HG02798 (cell line): Measurements from ENCODE around the gene STX3.
"Not testable (repeated sequence)": the region's sequence is repeated elsewhere in the genome, so short reads cannot be mapped to it uniquely, and the experiment has no call there.

Source experiments
- ATAC-seq: cut with Tn5 transposase; IDR thresholded peaks from one replicate; pipeline ENCODE4 v1.9.1; 2021; ENCODE audit warnings: mild to moderate bottlenecking; ENCODE audit not compliant: unreplicated experiment, poor library complexity

STX3 gene

DNA sequence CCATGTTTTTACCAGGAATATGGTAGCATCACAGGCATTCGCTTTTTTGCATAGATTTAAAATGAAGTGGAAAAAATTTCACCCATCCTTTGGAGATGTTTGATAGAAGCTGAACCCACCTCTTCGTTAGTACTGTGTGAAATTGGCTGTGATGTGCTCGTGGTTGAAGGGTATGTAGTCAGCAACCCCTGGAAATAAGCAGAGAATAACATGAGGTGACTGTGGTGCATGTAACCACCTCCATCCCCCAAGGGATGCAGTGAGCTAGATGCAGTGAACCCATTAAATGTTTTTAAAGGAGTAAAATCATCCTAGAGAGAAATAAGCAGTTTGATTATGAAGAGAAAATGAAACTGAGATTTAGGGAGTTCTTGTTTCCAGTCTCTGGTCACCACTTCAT, 74.2 kb downstream of the STX3 start:
- no peak for ATAC-seq

DNA sequence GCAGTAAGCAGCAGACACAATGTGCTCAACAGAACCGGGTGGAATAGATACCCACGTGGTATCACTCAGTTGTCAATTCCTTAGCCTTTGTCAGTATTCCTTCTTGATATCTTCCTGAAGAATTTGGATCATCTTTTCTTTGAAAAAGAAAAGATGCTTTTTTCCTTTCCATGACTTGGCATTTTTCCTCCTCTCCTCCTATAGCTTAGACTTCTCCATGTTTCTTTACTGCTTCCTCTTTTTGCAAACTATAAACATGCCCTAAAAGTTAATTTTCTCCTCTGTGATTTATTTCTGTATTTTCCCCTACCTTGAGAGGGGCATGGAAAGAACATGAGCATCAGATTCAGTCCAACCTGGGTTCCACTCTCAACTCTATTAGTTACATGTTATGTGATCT, 78.4 kb downstream of the STX3 start:
- no peak for ATAC-seq

DNA sequence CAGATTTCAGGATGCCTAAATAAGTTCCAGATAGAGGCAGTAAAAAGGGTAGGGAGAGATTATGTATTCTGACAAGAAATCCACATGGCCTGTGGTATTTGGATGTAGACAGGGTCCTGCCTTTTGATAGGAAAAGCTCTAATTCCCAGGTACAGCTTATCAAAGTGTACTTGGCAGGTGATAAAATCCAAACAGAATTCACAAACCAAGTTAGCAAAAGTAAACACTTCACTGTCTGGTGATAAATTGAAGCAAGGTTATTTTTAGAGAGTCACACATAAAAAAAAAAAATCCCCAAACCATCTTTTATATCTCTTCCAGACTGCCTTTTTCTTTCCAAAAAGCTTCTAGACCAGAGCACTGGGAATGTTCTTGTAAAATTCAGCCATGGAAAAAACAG, 84.4 kb downstream of the STX3 start:
- no peak for ATAC-seq

DNA sequence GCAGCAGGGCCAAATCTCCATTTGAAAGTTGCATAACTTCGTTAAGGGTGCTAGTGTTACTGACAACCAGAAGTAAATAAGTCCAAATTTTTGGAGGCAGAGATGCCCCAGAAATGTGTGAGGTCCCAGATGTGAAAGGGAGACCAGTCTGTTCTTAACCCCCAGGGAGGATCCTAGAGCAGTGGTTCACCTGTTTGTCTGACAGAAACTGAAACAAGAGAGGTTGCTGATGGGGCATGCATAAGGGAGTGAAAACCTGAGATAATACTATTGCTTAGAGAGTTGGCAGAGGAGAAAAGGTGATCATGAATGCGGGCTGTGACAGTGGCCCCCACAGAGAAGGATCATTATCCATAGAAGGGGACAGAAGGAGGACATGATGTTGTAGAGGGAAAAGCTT, 86.3 kb downstream of the STX3 start:
- ATAC-seq: peak; percentile 70

DNA sequence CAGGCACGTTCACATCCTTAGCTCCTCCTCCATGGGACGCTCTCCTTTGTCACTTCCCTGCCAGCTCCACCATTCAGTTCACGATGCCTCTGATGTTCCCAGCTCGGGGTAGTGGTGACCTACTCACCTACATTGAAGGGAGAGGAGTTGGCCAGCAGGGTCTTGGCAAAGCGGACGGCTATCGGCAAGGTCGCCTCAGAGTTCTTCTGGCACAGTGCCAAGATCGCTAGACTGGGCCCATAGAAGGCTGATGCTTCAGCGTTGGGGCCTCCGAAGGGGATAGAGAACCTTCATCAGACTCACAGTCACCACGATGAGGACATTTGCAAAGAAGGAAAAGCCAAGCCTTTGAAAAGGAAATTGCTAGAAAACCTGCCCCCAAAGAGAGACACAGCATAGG, 87.1 kb downstream of the STX3 start:
- ATAC-seq: no peak

DNA sequence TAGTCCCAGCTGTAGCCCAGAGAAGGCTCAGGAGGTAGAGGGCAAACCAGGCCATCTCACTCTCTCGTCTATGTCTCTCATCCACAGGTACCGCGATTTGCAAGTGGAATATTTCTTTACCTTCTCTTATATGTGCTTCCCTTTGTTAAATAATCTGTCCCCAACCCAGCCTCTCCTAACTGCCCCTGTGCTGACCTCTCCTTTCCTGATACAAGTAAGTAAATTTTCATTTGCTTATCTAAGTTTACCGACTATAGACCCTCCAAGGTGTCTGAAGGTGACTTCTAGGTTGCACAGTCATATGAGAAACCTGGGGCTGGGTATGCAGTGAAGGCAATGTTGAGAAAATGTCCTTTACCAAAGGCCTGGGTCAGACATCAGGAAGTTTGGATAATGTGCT, 90.2 kb downstream of the STX3 start, which contains the start of gene CBLIF:
Gene CBLIF, minus strand, starts transcription at position 101 of the 400 bp plus-strand sequence. Its CDS starts 46 bp downstream, at position 55.
- no peak for ATAC-seq

DNA sequence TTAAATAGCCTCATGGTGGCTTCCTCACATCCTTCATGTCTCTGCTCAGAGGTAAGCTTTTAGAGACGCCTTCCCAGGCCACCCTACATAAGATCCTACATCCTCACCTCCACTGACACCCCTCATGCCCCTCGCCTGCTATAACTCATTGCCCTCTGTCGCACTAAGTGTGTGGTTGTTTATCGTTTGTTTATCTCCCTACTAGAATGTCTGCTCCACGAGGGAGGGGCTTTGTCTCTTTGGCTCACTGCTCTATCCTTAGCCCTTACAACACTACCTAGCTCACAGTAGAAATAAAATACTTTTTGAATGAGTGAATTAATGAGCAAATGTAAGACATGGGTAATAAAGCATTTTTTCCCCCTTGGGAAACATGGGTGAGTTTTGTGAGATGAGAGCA, 91.4 kb downstream of the STX3 start:
- ATAC-seq: no peak

DNA sequence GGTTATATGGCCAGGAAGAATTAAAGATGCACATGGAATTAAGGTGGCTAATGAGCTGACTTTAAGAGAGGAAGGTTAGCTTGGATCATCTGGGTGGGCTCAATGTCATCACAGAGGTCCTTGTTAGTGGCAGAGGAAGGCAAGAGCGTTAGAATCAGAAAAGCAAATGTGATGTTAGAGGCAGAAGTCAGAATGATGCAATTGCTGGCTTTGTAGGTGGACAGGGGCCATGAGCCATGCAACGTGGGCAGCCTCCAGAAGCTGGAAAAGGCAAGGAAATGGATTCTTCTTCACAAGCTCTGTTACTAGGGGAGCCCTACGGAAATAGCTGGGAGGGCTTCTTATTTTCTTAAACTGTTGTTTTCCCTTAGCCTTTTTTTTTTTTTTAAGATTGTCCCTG, 92.5 kb downstream of the STX3 start:
- no peak for ATAC-seq

DNA sequence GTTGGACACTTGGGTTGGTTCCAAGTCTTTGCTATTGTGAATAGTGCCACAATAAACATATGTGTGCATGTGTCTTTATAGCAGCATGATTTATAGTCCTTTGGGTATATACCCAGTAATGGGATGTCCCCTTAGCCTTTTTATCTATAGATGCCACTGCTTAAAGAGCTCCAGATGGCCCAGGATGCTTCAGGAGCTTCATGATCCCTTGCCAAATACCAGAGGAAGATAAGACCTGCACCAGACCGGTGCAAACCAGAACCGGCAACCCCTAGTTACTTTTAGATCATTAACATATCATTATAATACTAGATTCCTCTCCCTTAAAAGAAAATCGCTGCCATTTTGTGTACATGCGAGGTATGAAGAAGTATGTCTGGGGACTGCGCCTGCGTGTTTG, 93.3 kb downstream of the STX3 start:
- ATAC-seq: not testable (repeated sequence)

DNA sequence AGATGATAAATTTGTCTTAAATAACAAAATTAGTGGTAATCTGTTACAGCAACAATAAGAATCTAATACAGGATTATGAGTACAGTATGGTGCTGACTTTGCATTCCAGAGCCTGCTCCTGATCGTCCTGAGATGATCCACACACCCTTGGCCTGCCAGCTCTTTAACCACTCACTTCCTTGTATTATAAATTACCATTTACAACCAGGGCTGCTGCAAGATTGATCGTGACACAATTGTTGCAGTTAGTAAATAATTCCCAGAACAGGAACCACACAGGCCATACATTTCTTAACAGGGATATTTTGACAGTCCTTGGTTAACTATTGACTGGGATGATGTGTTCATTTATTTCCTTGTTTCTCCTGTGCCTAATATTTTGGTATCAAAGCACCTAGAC, 94.0 kb downstream of the STX3 start:
- no peak for ATAC-seq

DNA sequence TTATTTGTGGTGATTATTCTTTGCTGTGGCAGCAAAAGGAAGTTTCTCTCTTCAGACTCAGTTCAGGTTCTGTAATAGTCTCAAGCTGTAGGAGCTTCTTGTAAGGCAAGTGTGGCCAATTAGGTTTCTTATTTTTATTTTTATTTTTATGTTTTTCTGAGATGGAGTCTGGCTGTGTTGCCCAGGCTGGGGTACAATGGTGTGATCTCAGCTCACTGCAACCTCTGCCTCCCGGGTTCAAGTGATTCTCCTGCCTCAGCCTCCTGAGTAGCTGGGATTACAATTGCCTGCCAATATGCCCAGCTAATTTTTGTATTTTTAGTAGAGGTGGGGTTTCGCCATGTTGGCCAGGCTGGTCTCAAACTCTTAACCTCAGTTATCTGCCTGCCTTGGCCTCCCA, 94.4 kb downstream of the STX3 start:
- not testable (repeated sequence) for ATAC-seq

DNA sequence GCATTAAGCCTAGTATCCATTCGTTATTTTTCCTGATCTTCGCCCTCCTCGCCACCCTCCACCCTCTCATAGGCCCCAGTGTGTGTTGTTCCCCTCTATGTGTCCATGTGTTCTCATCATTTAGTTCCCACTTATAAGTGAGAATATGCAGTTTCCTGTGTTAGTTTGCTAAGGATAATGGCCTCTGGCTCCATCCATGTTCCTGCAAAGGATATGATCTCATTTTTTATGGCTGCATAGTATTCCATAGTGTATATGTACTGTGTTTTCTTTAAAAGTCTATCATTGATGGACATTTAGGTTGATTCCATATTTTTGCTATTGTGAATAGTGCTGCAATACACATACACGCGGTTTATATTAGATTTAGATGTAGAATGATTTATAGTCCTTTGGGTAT, 96.2 kb downstream of the STX3 start:
- ATAC-seq: not testable (repeated sequence)

DNA sequence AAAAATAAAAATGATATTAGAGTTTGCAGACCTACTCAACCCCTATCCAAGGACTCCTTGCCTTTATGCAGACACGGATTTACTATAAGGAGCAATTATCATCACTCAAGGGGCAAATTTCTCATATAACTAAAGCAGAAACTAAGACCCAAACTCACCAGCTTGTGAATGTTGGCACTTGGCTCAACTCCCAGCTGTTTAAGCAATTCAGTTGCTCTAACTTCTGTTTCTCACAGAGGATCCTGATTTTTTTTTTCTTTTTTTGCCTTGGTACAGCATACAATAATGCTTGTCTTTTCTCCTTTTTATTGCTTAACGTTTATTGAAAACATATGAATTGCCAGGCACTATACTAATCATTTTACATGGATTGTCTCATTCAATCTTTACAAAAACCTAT, 99.7 kb downstream of the STX3 start:
- no peak for ATAC-seq
